ACHN (cell line): ENCODE results near the gene ISOC2.
"Not testable (repeated sequence)": the region's sequence is repeated elsewhere in the genome, so short reads cannot be mapped to it uniquely, and the experiment has no call there.

ENCODE experiments used
- DNase-seq: peaks from one replicate; pipeline ENCODE4 v3.0.0-alpha.2; 2015
- in situ Hi-C: cut with HindIII; loops from 2 replicates; pipeline ENCODE4 v1.10.0; 2017; ENCODE audit warnings: low sequenced_read_pairs, low pct_ligation_motif_present, low pct_unique_long_range_greater_than_20kb

Gene ISOC2

GRCh38 chr19:55431183-55431582 is 30.3 kb downstream of the ISOC2 start:
- in situ Hi-C loops: no loop called here
- DNase-seq: no peak

- DNase-seq: no peak
- in situ Hi-C loops: no loop called here
These were observed 35.4 kb downstream of the ISOC2 start for GRCh38 chr19:55426042-55426441.

- in situ Hi-C loops: no loop called here
These were observed 36.9 kb downstream of the ISOC2 start for GRCh38 chr19:55424518-55424917.

GRCh38 chr19:55423225-55424005 is 38.0 kb downstream of the ISOC2 start:
- DNase-seq: no peak
- in situ Hi-C loops: no loop called here

More at GRCh38 chr19:55424518-55424917, 36.9 kb downstream of the ISOC2 start:
- no peak for DNase-seq

GRCh38 chr19:55421281-55421680 is 40.2 kb downstream of the ISOC2 start:
- DNase-seq, in situ Hi-C loops: not testable (repeated sequence)

DNA sequence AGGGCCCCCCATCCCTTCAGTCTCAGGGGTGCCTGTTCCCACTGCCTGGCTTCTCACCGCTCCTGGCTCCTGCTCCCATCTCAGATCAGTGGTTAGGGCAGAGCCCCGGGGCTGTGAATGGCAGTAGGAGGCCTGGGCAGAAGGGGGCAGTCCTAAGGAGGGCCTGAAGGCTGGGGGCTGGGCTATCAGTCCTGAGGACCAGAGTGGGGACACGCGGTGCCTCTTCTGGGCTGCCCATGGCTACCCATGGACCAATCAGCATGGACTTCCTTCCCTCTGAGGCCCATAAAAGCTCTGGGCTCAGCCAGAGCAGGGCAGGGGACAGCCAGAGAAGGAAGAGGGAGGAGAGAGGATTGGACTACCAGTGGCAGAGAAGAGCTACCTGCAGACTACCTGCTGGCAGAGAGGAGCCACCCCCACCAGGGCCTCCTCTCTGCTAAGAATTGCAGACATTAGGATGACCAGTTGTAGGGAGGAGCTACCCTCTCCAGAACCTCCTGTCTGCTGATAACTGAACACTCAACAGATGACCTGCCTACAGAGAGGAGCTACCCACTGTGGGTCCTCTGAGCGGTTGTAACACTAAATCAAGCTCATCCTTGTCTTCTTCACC is 41.7 kb downstream of the ISOC2 start:
- DNase-seq: no peak
- in situ Hi-C loops: no loop called here

GRCh38 chr19:55419103-55419502 is 42.3 kb downstream of the ISOC2 start:
- in situ Hi-C loops: no loop called here
- DNase-seq: no peak

GRCh38 chr19:55418185-55418584 is 43.3 kb downstream of the ISOC2 start:
- in situ Hi-C loops: no loop called here
- DNase-seq: peak; percentile 75

DNA sequence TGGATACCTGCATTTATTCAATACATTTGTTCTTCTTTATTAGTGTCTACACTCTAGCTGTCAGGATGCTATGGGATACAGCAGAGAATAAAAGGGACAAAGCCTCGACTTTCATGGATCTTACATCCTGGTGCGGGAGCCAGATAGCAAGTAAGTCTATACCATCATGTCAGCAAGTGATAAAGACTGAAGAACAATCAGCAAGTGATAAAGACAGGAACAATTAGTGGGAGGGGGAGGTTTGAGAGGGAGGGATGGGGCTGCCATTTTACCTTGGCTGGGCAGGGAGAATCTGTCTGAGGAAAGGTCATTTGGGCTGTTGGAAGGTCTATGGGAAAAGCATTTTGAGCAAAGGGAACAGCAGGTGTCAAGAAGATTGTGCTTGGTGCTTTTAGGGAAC is 51.3 kb downstream of the ISOC2 start:
- in situ Hi-C loops: no loop called here
- no peak for DNase-seq

DNA sequence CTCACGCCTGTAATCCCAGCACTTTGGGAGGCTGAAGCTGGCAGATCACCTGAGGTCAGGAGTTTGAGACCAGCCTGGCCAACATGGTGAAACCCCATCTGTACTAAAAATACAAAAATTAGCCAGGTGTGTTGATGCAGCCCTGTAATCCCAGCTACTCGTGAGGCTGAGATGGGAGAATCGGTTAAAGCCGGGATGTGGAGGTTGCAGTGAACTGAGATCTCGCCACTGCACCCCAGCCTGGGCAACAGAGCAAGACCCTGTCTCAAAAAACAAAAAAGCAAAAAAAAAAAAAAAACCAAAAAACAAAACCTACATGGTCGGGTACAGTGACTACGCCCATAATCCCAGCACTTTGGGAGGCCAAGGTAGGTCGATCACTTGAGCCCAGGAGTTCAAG is 52.3 kb downstream of the ISOC2 start:
- in situ Hi-C loops, DNase-seq: not testable (repeated sequence)

DNA sequence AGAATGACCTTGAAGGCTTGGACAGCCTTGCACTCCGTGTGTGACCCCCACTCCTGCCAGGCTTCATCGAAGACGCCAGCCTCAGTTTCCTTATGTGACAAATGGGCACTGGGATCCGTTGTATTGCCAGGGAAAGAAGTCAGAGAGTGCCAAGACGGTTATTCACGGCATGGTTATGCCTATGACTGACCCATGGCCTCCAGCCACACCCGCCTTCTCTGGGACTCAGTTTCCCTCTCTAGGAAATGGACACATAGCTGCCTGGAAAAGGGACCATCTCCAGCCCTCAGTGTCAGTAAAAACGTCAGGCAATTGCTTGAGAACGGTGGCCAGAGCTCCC is 52.9 kb downstream of the ISOC2 start:
- in situ Hi-C loops: no loop called here

GRCh38 chr19:55407800-55408532 is 53.5 kb downstream of the ISOC2 start:
- peak; percentile 98 for DNase-seq
- in situ Hi-C loops: no loop called here

More for the DNA sequence above, 52.9 kb downstream of the ISOC2 start:
- no peak for DNase-seq

- in situ Hi-C loops, DNase-seq: not testable (repeated sequence)
These were observed 54.0 kb downstream of the ISOC2 start, which contains the start of gene UBE2S for GRCh38 chr19:55407550-55407799. UBE2S (minus strand) TSS chr19:55407788; CDS start chr19:55407589, 199 bp downstream.

GRCh38 chr19:55406826-55407549 is 54.5 kb downstream of the ISOC2 start:
- in situ Hi-C loops: no loop called here
- DNase-seq: no peak

DNA sequence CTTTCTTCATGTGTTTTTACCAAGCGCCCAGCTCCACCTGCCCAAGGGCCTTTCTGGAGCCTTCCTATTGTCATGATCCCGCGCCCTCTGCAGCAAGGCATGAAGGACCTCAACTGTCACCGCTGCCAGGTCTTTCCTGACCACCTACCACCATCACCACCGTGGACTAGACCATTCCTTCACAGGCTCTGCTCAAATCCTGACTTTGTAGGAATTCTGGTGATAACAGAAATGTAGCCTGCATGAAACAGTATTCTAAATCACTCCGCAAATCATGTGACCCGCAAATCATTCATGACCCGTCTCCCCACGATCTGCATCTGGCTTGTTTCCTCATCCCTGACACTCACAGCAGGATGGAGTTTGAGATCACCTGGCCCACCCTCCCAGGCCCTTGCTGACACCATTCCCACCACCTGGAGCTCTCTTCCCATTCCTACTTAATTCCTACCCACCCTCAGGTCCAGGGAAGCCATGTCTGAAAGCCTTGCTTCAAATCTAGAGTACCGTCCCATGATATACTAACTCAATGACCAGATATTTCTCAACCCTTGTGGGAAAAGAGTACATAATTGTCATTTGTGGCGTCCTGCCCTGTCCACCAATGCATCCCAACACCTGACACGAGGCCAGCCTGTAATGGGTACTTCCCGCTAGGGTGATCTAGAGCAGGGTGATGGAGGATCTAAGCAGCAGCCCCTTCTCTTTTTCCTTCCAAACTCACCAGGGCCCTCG is 55.2 kb downstream of the ISOC2 start:
- no peak for DNase-seq
- in situ Hi-C loops: no loop called here

- in situ Hi-C loops: no loop called here
- DNase-seq: no peak
These were observed 55.8 kb downstream of the ISOC2 start for GRCh38 chr19:55405638-55406037.
